ENCODE data around the gene ACAP2.

Gene ACAP2

DNA sequence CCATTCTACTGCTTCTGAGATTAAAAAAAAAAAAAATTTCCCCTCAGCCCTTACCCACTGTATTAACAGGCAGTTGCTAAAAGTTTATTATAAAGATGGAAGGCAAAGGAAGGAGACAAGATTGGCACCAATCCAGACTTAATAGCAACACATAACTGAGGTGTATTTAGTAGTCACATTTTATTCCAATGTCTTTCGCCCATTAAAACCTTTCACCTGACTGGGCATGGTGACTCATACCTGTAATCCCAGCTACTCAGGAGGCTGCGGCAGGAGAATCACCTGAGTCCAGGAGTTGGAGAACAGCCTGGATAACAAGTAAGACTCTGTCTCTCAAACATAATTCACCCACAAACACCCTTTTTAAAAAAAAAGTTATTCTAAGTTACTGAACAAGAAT, 4.4 kb downstream of the ACAP2 start:
- no peak overlapping the region for H3K4me3 ChIP-seq (ENCODE audit: low read depth, low read length)
- CTCF ChIA-PET = no interaction called here
- POLR2A ChIA-PET = no interaction called here
- TF ChIP-seq, protein P1, sequence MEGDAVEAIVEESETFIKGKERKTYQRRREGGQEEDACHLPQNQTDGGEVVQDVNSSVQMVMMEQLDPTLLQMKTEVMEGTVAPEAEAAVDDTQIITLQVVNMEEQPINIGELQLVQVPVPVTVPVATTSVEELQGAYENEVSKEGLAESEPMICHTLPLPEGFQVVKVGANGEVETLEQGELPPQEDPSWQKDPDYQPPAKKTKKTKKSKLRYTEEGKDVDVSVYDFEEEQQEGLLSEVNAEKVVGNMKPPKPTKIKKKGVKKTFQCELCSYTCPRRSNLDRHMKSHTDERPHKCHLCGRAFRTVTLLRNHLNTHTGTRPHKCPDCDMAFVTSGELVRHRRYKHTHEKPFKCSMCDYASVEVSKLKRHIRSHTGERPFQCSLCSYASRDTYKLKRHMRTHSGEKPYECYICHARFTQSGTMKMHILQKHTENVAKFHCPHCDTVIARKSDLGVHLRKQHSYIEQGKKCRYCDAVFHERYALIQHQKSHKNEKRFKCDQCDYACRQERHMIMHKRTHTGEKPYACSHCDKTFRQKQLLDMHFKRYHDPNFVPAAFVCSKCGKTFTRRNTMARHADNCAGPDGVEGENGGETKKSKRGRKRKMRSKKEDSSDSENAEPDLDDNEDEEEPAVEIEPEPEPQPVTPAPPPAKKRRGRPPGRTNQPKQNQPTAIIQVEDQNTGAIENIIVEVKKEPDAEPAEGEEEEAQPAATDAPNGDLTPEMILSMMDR (IDR thresholded peaks at IDR 0.05; ENCODE audit: insufficient read depth, low read length, missing control alignments) = no peak
- DNase-seq (ENCODE audit: low read depth, low spot score) = no peak

DNA sequence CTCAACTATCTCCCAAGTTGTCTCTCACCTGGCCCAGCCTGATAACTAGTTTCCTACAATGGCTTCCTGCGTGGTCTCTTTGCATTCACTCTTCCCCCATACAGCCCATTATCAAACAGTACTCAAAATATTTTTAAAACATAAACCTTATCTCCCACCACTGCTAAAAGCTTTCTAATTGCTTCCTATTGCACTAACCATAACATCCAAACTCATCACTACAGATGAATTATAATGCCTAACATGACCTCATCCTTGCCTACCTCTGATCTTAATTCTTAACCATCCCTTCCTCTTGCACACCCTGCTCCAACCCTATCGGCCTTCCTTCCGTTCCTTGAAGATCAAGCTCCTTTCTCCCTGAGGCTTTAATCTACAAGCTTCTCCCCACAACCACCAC, 17.0 kb downstream of the ACAP2 start:
- no peak overlapping the region for H3K4me3 ChIP-seq (ENCODE audit: low read depth, low read length)
- CTCF ChIA-PET = no interaction called here
- DNase-seq (ENCODE audit: low read depth, low spot score) = no peak
- TF ChIP-seq, protein P1 (IDR thresholded peaks at IDR 0.05; ENCODE audit: insufficient read depth, low read length, missing control alignments) = no peak
- POLR2A ChIA-PET = no interaction called here

DNA sequence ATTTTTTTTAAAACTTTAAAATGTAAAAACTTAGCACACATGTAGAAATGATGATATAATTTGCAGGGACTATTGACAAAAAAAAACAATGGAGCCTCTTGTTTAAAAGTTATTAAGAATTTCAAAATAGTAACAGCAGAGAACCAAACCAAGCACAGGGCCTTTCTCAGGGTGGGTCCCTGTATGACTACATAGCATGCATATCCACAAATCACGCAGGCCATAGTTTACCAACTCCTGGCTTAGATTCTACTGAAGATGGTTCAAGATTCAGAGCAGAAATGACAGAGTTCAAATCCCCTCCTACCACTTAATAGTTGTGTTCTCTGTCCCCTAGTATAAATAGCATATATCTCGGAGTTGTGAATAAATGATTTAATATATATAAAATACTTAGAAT, 19.0 kb downstream of the ACAP2 start:
- CTCF ChIA-PET = no interaction called here
- TF ChIP-seq, protein P1 (IDR thresholded peaks at IDR 0.05; ENCODE audit: insufficient read depth, low read length, missing control alignments) = no peak
- no peak for DNase-seq (ENCODE audit: low read depth, low spot score)
- POLR2A ChIA-PET = no interaction called here
- no peak overlapping the region for H3K4me3 ChIP-seq (ENCODE audit: low read depth, low read length)

DNA sequence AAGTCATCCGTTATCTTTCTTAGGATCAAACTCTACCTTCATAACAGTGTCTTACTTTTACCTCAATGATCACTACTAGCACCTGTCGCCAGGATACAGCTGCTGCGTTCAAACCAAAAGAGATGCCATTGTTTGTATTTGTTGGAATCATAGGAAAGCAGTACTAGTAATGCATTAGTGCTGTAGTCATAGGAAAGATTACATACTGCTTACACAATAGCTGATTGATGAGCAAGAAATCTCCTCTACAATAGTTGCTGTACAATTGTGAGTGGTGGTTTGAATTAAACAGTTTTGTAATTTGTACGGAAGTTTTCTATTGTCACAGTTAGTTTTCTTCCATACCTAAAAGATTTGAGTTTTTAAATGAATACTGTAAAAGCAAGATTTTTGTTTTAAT, 21.4 kb downstream of the ACAP2 start:
- TF ChIP-seq, protein P1 (IDR thresholded peaks at IDR 0.05; ENCODE audit: insufficient read depth, low read length, missing control alignments) = no peak
- H3K4me3 ChIP-seq (ENCODE audit: low read depth, low read length) = no peak overlapping the region
- POLR2A ChIA-PET = no interaction called here
- DNase-seq (ENCODE audit: low read depth, low spot score) = no peak
- CTCF ChIA-PET = no interaction called here

DNA sequence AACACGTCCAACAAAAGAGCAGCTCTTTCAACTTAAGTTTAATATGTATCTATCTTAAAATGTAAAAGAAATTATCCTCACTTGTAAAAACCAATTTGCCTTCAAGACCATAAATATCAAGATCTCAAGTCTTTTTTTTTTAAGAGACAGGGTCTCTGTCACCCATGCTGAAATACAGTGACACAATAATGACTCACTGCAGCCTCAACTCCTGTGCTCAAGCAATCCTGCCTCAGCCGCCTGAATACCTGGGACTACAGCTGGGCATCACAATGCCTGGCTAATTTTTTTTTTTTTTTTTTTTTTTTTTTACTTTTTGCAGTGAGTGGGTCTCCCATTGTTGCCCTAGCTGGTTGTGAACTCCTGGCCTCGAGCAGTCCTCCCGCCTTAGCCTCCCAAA, 26.0 kb downstream of the ACAP2 start:
- POLR2A ChIA-PET = no interaction called here
- TF ChIP-seq, protein P1 (IDR thresholded peaks at IDR 0.05; ENCODE audit: insufficient read depth, low read length, missing control alignments) = no peak
- CTCF ChIA-PET = no interaction called here
- H3K4me3 ChIP-seq (ENCODE audit: low read depth, low read length) = no peak overlapping the region
- no peak for DNase-seq (ENCODE audit: low read depth, low spot score)

DNA sequence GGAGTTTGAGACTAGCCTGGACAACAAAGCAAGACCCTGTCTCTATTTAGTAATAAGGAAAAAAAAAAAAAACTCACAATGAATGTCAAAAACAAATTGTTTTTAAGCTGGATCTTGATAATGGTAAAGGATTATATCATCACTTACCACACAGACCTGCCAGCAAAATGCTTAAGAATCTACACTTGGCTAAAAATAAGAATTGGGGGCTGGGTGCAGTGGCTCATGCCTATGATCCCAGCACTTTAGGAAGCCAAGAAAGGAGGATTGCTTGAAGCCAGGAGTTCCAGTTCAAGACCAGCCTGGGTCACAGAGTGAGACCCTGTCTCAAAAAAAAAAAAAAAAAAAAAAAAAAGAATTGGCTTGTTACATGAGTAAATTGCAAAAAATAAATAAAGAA, 31.0 kb downstream of the ACAP2 start:
- TF ChIP-seq, protein P1 (IDR thresholded peaks at IDR 0.05; ENCODE audit: insufficient read depth, low read length, missing control alignments) = no peak
- ChIA-PET POLR2A (no interaction called here), CTCF (interaction anchor here (0.8 kb wide), 1 partner anchor 29 kb away, joined by 3 read pairs; no protein-coding TSS in a partner anchor)
- no peak overlapping the region for H3K4me3 ChIP-seq (ENCODE audit: low read depth, low read length)
- no peak for DNase-seq (ENCODE audit: low read depth, low spot score)

All from AG04449 (cell line).